CD1c-positive myeloid dendritic cell (primary cell): ENCODE data around the gene TANC1.
A peak's percentile ranks its signal among the peaks of the same experiment; 100 is the strongest.

Experiments used
- DNase-seq: peaks from one replicate; pipeline ENCODE4 v3.0.0-alpha.2; 2016; ENCODE audit errors: extremely low spot score

Gene TANC1

DNA sequence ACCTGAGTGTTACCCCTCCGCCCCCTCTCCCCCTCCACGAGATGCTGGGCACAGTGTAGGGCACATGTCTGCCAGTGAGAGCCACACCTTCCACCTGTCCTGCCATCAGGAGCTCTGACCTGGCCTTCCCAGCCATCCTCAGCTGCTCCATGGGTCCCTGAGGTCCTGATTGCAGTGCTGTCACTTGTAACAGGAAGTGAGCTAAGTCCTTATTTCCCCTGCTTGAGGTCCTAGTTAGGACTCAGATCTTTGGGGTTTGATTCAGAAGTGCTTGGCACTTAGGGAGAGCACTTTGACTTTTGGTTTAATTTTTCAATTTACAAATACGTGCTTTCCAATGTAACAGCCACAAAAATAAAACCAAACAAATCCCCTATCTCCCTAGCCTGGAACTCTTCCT lies 192.5 kb downstream of the TANC1 start:
- no peak for DNase-seq

DNA sequence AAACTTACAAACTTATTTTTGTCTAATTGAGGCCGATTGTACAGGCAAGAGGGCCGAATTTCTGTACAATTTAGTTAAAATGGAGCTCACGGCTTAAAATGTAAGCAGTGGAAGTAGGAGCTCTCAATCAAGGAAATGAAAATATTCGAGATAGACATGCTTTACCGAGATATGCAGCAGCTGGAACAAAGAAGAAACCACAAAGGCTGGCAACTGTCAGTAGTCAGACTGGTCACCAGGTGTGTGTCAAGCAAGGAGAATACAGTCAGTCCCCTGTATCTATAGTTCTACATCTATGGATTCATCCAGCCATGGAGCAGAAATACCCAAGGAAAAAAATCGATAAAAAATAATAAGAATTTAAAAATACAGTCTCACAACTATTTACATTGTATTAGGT lies 195.5 kb downstream of the TANC1 start:
- no peak for DNase-seq

DNA sequence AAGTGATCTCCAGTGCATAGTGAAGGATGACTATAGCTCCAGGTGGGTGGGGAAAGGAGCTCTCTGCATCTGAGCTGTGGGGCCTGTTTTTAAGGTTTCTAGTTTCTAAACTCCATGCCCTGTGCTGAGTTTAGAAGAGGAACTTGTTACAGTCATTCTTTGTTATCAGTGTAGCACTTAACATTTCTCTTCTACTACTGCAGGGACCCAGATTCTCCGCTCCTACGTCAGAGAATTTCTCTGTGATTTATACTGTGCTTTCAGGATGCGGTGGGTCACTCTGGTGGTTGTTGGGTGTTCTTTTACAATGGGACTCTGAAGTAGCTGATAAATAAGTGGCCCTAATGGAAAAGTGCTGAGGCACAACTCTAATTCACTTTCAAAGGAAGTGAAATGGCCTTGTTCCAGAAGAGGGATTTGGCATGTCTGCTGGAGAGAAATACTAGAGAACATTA lies 196.0 kb downstream of the TANC1 start:
- no peak for DNase-seq

DNA sequence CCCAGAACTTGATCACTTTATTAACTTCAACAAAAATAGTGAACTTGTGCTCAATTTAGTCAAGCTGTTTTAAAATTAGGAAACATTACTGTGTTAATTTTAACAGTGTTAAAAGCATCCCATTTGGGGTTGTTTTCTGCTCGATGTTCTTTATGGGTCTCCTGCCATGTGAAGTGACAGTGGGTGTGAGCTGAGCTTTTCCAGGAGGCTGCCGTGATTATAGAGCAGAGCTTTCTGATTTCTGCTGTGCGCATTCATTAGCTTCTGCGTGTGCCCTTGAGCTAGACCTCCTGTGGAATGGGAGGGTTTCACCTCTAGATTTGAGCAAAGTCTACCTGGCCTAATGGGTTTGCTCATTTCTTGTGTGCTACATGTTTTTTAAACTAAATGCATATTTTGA lies 196.6 kb downstream of the TANC1 start:
- no peak for DNase-seq

DNA sequence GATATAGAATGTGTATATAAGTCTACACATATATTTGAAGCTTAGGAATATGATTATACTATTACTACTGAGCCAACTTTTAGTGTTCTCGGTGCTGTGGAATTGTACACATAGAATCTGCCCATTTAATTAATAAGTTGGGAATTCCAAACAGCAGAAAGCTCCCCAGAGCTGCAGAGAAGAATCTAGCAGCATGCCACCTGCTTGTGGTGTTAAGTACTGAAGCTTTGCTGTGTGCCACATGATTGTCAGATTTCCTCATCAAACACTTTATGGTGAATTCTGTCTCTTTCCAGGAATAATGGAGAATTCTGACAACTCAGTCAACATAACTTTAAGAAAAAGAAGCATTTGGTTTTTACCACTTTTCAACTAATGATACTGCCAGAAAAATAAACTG lies 200.3 kb downstream of the TANC1 start:
- no peak for DNase-seq

DNA sequence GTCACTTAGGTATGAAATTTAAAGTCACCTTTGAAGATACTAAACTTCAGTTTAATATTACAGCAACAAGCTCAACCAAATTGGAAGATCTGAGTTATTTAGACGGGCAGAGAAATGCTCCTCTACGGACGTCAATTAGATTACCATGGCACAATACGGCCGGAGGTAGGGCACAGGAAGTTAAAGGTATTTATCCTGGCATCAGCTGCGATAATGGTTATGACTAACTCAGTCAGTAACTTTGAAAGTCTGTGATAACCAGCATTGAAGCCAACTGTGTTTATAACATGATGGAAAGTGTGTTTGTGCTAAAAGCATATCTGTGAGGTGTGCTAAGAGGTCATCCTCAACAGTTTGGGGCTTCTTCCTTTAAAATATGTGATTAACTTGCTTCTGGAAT lies 200.7 kb downstream of the TANC1 start:
- DNase-seq = no peak

DNA sequence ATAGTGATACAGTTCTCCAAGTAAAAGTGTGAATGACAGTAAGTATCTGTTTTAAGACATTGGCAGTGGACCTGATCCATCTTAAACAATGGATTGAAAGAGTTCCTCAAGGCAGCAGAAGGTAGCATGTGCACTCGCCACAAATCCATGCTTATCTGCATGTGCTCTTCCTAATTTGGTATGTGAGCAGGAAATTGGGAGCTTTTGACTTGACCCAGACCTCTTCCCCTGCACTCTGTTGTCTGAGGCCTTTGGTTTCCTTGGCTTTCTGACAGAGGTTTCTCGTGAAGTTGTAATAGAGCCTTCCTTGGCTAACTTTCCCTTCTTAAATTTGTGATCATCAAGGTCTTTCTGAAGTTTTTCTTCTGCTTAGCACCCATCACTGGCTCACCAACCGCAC lies 204.0 kb downstream of the TANC1 start:
- DNase-seq = no peak

DNA sequence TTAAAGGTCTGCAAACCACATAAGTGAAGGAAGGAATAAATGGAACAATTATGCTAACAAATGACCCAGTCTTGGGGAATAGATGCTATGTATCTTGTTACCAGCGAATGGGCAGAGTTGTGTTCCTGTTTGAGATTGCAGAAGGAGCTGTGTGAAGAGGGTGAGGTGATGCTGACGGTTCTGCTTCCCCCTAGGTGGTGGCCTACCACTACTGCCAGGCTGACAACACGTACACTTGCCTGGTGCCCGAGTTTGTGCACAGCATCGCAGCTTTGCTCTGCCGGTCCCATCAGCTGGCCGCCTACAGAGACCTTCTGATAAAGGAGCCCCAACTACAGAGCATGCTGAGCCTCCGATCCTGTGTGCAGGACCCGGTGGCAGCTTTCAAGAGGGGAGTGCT lies 206.3 kb downstream of the TANC1 start:
- no peak for DNase-seq

DNA sequence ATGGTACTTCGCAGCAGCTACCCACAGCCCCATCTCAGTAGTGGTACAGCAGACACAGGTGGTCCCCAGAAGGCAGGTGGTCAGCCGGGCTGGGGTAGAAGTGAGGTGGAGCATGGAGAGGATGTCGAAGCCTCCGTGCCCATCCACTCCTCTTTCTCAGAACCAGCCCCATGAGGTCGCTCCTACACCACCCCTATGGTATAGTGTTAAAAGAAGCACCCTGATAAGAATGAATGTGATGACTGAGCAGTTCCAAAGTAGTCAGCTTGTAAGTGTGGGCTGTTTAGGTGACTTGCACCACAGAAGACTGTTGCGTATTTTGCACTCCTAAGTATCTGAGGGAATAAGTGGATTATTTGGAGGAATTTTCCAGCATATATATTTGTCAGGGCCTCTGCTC lies 206.7 kb downstream of the TANC1 start:
- no peak for DNase-seq

DNA sequence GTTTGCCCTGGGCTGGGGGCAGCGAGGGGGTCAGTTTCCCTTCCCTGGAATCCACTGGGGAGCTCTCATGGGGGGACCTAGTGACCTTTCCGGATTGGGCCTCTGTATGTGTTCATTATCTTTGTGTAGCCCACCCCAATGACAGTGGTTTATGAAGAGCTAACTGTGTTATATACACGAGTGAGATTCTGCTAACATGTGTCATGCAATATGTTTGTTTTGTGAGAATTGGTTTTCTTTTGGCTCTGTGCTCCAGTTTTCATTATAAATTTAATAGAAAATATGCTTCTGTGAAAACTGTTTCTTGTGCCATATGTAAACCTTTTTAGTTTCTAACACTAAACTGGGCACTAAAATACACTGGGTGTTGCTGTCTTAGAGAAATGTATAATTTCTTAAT lies 207.5 kb downstream of the TANC1 start:
- no peak for DNase-seq

DNA sequence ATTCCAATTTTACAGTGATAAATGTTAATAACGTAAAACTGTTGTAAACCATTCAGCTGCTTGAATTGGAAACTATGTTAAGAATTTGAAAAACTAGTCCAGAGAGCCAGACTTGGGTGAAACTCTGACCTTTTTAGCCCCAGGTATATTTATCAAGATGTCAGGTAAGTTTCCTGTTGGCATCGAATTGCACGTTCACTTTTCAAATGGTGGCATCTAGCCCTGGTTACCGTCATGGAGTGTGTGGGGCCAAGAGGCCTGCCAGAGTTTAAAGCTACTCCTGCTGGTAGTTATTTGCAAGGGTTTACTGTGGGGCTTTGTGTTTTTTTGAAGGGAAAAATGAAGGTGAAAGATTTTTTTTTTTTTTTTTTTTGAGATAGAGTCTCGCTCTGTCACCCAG lies 208.1 kb downstream of the TANC1 start:
- DNase-seq = no peak

DNA sequence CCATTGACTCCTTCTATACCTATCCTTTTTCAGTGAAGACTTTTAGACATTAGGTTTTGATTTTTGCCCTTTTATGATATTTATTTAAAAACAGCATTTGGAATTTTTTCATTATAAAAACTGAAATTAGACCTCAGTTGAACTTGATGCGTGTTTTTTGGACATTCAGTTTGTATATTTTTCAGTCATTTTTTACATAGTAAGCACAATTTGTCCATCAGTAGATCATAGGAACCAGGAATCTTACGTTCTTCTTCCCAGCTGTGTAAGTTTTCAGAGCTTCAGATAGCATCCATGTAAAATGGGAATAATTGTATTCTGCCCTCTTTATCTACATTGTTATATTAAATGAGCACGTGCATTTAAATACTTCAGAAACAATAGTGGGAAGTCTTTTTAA lies 208.9 kb downstream of the TANC1 start:
- DNase-seq = no peak

DNA sequence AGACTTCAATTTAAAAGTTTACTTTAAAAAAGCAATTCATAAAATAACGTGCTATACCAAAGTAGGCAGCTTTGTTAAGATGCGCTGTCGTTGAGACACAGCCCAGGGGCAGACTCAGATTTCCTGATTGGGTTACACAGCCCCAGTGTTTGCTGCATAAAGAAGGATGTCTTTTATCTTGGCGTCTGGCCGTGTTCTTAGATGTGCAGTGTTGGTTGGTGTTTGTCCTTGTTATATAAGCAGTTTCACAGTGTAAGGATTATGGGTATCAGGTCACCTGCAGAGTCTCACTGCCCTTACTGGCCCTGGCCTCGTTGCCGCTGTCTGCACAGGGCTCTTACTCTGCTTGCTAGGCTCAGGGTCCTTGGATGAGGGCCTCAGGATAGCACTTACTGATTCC lies 209.5 kb downstream of the TANC1 start:
- no peak for DNase-seq

DNA sequence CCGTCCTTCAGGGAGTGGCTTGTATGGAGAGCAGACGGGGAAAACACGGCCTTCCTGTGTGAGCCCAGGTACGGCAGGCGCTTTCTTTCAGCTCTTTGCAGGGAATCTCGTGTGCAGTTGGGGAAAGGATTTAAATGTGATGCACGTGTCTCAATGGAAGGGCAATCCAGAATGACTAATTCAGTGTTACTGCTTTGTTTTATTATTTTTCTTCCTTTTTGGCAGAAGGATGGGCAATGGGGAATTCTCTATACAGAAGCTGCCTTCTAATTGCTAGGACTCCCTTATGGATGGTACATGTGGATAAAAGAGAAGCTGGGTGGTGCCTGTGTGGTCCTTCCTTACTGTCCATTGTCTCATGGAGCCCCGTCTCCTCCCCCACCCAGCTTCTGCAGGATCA lies 210.7 kb downstream of the TANC1 start:
- DNase-seq = no peak

DNA sequence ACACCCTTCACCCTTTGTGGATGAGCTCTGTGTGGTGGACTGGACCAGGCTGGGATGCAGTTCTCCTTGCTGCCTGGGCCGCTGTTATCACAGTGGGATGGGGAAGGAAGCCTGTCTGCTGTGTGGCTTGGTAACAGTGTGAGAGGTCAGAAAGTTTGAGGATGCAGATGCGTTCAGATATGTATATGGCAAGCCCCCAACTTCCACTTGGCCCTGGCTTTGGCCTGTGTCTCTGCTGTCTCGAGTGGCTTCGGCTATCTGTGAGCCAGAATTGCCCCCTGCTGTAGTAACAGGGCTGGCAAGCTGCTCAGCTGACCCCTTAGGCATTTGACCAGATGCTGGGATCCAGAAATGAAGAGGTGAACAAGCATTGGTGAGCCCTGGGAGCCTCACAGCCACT lies 211.3 kb downstream of the TANC1 start:
- DNase-seq = no peak

DNA sequence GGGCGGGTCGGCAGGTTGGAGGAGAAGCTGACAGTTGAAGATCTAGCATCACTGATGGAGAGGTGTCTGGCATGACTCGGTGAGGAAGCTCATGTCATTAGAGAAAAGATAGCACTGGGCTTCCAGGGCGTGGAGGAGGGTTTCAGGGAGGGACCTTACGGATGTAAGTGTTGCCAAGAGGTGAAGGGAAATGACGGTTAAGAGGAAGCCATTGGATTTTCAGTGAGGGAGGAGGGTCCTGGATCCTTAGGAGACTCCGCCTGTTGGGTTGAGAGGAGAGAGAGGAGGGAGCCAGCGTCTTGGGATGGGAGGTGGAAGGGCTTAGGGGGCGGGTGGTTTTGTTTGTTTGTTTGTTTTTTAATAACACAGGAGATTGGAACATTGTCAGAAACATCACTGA lies 214.9 kb downstream of the TANC1 start:
- no peak for DNase-seq

DNA sequence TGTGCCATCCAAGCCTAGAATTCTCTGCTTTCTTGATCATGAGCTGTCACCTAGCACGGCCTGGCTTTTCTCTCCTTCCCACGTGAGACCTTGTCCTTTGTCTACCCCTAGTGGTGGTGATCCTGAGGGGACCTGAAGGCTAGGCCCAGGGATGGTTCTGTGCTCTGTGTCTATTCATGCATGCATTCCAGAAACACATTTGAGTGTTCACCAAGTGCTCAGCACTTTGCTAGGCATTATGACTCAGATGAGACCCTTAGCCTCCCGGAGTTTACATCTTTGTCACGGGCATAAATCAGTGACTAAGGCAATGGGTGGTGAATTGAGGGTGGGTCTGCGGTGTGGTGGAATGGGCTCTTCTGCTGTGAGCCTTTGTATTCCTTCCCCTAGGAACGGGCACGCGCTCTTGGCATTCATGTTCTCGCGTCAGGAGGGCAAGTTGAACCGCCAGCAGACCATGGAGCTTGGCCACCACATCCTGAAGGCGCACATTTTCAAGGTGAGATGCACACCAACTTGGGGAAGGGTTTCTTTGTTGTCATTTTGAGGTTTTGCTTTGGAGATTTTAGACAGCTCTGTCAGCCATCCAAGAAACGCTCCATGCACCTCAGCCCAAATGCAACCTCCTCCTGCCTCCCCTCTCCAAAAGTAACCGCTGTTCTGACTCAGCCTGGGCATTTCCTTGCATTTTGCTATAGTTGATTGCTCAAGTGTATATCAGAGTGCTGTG lies 217.1 kb downstream of the TANC1 start:
- no peak for DNase-seq

DNA sequence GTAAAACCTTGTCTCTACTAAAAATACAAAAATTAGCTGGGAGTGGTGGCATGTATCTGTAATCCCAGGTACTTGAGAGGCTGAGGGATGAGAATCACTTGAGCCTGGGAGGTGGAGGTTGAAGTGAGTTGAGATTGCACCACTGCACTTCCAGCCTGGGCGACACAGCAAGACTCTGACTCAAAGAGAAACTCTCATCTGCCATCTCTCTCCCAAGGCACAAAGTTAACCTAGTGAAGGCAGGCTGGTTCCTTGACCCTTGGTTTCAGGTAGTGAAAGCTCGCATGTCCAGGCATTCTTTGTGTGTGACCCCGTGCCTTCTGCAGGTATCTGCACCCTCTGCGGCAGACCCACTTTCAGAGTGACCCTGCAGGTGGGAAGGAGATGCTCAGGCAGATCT lies 218.0 kb downstream of the TANC1 start:
- no peak for DNase-seq

DNA sequence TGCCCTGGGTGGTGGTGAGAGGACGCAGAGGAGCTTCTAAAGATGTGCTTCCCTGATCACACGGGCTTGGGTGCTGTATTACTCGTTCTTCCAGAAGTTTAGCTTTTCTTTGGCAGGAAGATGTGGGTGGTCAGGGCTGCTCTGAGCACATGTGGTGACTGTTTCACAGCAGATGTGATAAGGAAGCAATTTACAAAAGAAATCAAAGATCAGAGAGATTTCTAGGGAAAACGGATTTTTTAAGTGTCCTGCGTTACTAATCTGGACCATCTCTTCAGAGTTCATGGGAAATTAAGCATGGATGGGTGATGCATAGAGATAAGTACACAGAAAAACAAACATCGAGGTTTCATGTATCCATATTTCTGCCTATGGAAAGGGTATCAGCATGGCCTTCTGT lies 218.7 kb downstream of the TANC1 start:
- no peak for DNase-seq

DNA sequence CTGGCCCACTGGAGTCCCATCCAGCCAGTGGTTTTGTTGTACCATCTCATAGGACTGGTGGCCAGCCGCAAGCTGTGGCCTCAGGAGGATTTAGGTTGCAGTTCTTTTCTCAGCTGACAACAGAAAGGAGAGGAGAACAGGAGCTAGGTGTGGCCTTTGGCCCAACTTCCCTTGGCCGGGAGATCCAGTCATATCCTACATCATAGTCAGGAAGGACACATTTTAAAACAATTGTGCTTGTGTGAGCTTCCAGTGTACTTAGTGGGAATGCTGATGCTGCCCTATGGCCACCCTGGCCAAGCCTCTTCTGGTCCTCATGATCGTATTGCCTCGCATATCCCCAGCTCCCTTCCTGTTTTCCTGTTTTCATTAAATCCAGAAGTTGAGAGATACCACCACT lies 220.0 kb downstream of the TANC1 start:
- DNase-seq = no peak

DNA sequence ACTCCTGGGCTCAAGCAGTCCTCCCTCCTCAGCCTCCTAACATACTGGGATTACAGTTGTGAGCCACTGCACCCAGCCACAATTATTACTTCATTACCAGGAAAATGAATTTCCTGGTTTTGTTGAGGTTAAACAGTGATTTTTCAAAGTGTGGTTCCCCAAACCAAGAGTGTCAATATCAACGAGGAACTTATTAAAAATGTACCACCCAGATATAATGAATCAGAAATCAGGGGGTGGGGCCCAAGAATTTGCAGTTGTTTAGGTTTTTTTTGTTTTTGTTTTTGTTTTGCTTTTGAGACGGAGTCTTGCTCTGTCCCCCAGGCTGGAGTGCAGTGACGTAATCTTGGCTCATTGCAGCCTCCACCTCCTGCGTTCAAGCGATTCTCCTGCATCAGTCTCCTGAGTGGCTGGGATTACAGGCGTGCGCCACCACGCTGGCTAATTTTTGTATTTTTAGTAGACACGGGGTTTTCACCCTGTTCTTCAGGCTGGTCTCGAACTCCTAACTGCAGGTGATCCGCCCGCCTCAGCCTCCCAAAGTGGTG lies 224.0 kb downstream of the TANC1 start:
- DNase-seq = peak; percentile 59

DNA sequence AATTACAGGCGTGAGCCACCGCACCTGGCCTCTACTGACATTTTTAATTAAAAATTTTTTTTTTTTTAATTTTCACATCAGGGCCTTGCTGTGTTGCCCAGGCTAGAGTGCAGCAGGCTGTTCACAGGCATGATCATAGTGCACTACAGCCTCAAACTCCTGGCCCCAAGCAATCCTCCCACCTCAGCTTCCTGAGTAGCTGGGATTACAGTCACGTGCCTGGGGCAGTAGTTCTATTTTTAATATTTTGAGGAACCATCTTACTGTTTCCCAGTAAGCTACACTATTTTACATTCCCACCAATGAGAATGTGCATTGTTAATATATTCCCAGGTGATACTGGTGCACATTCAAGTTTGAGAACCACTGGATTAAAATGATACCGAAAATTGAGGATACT lies 225.4 kb downstream of the TANC1 start:
- DNase-seq = peak; percentile 26

DNA sequence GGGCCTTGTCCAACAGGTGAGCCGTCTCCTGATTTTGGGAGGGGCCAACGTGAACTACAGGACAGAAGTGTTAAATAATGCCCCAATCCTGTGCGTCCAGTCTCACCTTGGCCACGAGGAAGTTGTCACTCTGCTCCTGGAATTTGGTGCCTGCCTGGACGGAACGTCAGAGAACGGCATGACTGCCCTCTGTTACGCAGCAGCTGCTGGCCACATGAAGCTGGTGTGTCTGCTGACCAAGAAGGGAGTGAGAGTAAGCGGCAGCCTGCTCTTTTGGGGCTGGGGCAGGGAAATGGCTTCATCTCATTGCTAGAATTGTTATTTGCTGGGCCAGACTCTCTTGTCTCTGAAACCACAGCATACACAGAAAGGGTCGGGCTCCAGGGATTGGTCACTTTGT lies 225.8 kb downstream of the TANC1 start:
- no peak for DNase-seq

DNA sequence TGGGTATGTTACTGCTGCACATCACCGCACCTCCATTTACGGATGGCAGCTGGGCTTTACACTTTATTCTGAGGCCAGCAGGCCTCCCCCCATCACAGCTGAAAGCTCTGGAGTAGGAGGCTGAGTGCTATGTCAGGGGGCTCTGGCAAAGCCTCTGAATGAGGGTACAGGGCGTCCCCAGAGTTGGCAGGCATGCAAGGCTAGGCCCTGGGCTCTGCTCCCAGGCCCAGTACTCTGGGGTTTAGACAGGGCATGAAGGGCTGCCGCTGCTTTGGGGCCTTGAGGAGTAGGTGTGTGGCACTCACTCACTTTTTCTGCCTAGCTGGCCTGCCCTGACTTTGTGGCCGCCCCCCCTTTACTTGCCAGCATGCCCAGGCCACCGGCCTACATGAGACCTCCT lies 227.3 kb downstream of the TANC1 start:
- no peak for DNase-seq
